DND-41 (cell line): Measurements from ENCODE around the gene DDX20.

Experiments
- EZH2 ChIP-seq: IDR thresholded peaks from 3 replicates; pipeline ENCODE4 v1.6.1; 2012; ENCODE audit warnings: borderline replicate concordance, low read depth, mild to moderate bottlenecking, moderate library complexity, low read length, inconsistent platforms; ENCODE audit not compliant: severe bottlenecking
- TF ChIP-seq, protein P1 (sequence below): IDR thresholded peaks from 2 replicates; pipeline ENCODE4 v1.5.1; 2012; ENCODE audit warnings: borderline replicate concordance, low read length, moderate library complexity, mild to moderate bottlenecking; ENCODE audit not compliant: poor library complexity, severe bottlenecking; ENCODE audit errors: extremely low read depth

DNA sequence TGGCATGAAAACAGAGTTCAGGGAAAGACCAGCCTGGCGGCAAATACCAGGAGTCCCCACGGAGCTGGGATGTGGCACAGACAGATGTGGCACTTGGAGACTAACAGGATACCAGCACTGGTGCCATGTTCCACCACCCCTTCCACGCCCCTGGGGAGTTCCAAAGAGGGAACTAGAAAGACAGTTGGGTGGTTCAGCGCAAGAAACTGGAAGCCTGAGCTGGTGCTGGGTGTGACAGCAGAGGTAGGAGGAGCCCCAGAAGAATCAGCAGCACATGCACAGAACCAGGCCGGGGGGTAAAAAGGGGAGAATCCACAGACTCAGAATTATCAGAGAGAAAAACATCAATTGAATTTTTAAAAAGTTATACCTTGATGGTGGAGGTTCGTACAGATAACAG, 22.4 kb downstream of the DDX20 start:
- TF ChIP-seq, protein P1, sequence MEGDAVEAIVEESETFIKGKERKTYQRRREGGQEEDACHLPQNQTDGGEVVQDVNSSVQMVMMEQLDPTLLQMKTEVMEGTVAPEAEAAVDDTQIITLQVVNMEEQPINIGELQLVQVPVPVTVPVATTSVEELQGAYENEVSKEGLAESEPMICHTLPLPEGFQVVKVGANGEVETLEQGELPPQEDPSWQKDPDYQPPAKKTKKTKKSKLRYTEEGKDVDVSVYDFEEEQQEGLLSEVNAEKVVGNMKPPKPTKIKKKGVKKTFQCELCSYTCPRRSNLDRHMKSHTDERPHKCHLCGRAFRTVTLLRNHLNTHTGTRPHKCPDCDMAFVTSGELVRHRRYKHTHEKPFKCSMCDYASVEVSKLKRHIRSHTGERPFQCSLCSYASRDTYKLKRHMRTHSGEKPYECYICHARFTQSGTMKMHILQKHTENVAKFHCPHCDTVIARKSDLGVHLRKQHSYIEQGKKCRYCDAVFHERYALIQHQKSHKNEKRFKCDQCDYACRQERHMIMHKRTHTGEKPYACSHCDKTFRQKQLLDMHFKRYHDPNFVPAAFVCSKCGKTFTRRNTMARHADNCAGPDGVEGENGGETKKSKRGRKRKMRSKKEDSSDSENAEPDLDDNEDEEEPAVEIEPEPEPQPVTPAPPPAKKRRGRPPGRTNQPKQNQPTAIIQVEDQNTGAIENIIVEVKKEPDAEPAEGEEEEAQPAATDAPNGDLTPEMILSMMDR, result no peak
- no peak for TF ChIP-seq EZH2
